GM12892 (cell line): ENCODE measurements around the gene FLOT2.
A peak's percentile ranks its signal among the peaks of the same experiment; 100 is the strongest.

Source experiments
- POLR2A ChIP-seq: IDR thresholded peaks from 2 replicates; pipeline ENCODE4 v1.6.1; 2011; ENCODE audit warnings: low read depth, low read length, control low read depth
- POLR2AphosphoS5 ChIP-seq: IDR thresholded peaks from 2 replicates; pipeline ENCODE4 v1.6.1; 2011; ENCODE audit warnings: low read depth, low read length, control low read depth
- TAF1 ChIP-seq: IDR thresholded peaks from 2 replicates; pipeline ENCODE4 v1.6.1; 2011; ENCODE audit warnings: low read depth, mild to moderate bottlenecking, control low read depth, low read length, borderline replicate concordance

DNA sequence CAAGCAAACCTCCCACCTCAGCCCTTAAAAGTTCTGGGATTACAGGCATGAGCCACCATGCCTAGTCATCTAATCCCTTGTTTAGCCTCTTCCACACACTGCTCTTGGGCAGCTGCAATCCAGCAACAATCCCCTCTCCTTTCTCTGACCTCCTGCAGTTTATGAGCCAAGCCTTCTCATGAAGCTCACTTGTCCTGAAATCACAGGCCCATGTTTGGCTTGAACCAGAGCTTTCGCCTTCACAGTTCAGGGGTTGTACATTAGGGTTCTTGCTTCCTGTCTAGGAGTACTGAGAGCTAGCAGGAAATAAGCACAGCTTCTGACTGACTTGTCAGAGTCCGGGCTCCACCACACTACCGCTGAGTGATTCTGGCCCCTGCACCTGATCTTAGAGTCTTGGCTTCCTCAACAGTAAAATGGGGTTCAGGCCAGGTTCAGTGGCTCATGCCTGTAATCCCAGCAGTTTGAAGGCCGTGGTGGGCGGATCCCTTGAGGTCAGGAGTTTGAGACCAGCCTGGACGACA, 26.4 kb downstream of the FLOT2 start:
- TF ChIP-seq POLR2AphosphoS5: peak; percentile 37; the same call in 1 of the 2 replicates
- TF ChIP-seq TAF1: no peak
- TF ChIP-seq POLR2A: peak; percentile 66
